NCI-H187 treated with DMSO at 0.1 percent for 48 hours (cell line): ENCODE data around the gene CPEB4.

ENCODE experiments used
- DNase-seq: peaks from one replicate; lab custom pipeline; 2025; lab: John Stamatoyannopoulos, UW

The CPEB4 gene

DNA sequence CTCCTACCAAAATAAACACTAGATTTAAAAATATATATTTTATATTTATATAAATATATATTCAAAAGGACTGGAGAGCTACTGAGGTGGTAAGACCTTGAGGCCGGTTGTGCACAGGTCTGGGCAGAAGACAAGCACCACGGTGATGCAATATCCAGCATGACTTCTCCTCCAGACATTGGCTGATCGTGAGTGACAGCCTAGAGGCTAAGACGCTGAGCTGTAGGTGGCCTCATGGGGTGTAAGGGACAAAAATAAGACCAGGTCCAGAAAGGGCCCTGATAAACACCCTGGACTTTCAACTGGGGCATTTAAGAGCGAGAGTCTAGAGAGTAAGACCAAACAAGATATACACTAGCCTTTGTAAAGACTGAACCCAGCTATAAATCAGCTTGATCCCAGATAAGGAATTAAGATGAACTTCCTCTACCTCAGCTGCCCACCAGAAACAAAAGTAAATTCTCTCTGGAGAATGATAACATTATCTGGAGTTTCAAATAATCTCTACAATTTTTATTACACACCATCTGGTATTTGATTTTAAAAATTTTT lies 86.6 kb downstream of the CPEB4 start:
- no peak for DNase-seq

DNA sequence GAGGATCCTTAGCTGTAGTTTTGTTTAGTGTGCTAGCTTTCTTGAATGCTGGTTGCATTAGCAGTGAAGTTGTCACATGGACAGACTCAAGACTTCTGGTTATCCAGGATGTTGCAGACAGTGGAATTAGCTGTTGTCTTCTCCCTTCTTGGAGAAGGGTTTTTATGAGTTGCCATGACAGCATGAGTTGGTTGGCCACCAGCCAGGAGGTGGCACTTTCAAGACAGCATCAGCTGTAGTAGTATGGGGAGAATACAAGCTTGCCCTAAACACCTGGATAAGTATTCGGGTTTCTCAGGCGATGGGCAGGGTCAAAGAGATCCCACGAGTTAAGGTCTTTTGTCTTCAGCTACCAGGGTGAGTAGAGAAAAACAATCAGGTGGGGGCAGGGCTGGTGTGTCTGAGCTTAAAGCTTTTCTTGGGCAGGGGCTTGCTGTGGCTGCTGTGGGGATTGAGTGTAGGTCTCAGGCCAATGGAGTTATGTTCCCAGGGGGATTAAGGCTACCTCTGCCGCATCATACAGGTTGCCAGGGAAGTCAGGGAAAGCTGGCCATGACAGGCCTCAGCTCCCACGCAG lies 93.1 kb downstream of the CPEB4 start:
- no peak for DNase-seq

GRCh38 chr5:173984218-173984617 lies 96.1 kb downstream of the CPEB4 start:
- no peak for DNase-seq

DNA sequence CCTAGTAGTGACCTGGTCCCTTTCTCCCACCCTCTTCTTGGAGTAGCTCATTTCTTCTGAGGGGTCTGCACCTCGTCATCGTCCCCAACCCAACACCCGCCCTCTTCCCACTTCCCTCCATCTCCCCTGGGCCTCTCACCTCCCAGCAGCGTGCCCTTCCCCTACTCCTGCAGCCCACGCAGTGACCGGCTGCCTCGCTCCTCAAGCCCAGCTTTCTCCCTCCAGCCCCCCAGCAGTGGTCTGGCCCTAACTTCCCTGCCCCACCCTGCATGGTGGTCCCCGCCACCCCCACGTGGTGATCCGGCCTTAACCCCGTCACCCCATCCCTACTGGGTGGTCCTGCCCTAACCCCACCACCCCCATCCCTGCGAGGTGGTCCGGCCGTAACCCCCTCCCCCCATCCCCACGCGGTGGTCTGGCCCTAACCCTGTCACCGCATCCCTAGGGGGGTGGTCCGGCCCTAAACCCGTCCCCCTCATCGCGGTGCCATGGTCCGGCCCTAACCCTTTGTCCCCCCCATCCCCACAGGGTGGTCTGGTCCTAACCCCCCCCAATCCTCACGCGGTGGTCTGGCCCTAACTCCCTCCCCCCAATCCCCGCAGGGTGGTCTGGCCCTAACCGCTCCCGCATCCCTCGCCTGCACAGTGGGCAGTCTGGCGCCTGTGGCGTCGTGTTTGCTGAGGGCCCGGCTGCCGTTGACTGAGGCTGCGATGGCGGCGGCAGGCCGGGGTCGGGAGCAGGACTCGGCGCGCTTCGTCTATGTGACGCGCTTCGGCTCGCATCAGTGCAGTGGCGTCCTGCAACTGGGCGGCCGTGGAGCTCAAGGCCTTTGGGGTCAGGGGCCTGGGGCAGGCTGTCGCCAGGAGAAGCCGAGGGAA lies 100.6 kb downstream of the CPEB4 start, which contains the start of gene C5orf47:
Gene C5orf47, plus strand, starts transcription at position 617 of the 878 bp plus-strand sequence. Its CDS starts 94 bp downstream, at position 711.
- DNase-seq, result no peak

DNA sequence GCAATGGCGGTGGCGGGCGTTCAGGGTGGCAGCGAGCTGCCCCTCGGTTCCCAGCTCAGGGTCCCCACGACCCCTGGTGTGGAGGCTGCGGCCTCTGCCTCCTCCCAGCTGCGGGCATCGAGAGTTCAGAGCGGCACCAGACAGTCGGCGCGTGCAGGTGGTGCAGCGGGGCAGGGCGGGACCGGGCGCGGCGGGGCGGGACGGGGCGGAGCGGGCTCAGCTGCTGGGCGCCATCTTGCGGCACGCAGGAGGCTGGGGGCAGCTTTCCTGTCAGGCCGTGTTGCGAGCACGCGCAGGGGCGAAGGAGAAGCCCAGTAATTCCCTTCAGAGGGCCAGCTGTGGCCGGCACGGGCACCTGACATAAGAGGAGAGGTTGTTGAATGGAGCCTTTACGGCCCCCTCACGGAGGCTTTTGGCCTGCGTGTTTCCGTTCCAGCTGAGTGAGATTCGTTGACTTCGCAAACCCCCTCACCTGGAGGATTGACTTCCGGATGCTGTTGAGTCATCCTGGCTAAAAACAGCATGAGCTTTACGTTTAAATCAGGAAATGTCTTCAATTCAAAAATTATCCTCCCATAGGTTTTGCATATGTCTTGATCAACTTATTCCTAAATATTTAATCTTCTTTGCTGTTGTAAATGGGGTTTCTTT lies 101.4 kb downstream of the CPEB4 start:
- DNase-seq, result no peak

- no peak for DNase-seq
Observed at GRCh38 chr5:173997331-173997730, 109.2 kb downstream of the CPEB4 start.

- no peak for DNase-seq
Observed at GRCh38 chr5:173998531-173998930, 110.4 kb downstream of the CPEB4 start.

- DNase-seq, result no peak
Observed at GRCh38 chr5:174000076-174000475, 111.9 kb downstream of the CPEB4 start.

DNA sequence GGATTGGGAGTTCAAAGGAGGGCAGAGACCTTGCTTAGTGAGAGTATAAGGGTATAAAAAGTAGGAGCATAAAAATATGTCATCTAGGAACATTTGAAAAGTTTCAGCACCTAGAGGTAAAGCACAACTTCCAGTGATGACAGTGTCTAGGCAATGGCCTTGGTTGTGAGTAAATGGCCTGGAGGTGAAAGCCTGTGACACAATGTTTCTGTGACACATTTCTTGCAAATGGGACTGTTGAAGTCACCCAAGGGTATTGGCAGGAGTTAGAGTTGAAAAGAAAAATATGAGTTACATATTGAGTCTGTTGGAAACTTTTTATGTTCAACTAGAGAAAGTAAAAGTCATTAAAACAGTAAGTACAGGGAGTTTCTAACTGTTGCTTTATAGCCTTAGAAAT lies 115.6 kb downstream of the CPEB4 start:
- no peak for DNase-seq

DNA sequence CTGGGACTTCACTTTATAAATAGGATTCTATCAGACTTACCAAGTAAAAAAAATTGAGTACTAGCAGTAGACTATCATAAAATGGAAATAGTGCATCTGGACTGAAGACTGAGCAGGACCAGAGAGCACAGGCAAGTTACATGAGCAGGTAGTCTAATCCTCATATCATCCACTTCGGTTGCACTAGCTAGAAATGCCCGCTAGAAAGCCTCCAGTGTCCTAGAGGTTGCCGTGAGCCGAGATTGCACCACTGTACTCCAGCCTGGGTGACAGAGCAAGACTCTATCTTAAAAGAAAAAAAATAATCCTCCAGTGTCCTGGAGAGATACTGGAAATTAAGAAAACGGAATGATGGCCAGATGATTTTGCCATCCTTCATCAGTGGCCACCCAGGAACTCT lies 120.8 kb downstream of the CPEB4 start:
- no peak for DNase-seq

DNA sequence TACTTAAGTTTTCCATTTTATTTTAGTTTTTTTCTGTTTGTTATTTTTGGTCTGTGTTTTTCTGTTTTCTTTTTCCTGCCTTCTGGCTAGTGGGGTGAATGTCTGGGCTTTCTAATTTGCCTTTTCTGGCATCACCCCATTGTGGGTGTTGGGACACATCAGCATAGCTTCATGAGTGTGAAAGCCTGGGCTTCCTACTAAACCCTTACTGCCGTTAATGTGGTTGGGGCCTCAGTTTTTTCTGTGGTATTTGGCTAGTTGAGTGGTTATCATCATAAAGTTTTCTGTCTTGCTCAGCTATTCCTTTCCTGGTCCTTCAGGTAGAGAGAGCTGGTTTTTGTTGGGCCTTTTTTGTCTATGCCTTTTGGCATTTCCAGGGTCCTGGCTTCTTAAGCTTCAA lies 122.2 kb downstream of the CPEB4 start:
- DNase-seq, result no peak

DNA sequence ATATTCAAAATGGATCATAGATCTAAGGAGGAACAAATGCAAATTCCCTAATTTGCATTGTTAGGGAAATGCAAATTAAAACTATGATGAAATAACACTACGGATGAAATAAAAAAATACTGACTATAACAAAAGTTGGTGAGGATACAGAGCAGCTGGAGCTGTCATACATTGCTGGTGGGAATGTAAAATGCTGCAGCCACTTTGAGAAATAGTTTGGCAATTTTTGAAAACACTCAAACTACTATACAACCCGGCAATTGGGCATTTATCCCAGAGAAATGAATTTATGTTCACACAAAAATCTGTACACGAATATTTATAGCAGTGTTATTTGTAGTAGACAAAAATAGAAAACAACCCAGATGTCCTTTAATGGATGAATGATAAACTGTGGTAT lies 123.3 kb downstream of the CPEB4 start:
- DNase-seq, result no peak
